Mucosa of descending colon (tissue), 3 donors: Measurements from ENCODE around the gene LIMCH1. TPM values are rescaled to one million over a fixed set of nuclear protein-coding genes. Genes with fewer than 3 reads are reported as not detected.

Experiments used
- ATAC-seq: fragments of 200-7000 bp; cut with Tn5 transposase; one replicate; pipeline ENCODE4 v1.9.1; 2020; ENCODE audit warnings: mild to moderate bottlenecking, moderate library complexity
- DNase-seq, 3 donors: peaks; one replicate each; pipeline ENCODE4 v3.0.0-alpha.2; 2020
- H3K36me3 ChIP-seq: fragments of 200-600 bp; one replicate; pipeline ENCODE4 v1.8.0; 2021; ENCODE audit warnings: low read depth, mild to moderate bottlenecking
- H3K4me1 ChIP-seq: fragments of 200-600 bp; one replicate; pipeline ENCODE4 v1.8.0; 2021; ENCODE audit warnings: low read depth, mild to moderate bottlenecking
- H3K4me3 ChIP-seq: fragments of 200-600 bp; one replicate; pipeline ENCODE4 v1.8.0; 2021; ENCODE audit warnings: mild to moderate bottlenecking
- H3K9me3 ChIP-seq: fragments of 200-600 bp; one replicate; pipeline ENCODE4 v1.8.0; 2021; ENCODE audit warnings: mild to moderate bottlenecking
- CTCF ChIP-seq: fragments of 200-600 bp; IDR thresholded peaks from one replicate; pipeline ENCODE4 v1.8.0; 2022; ENCODE audit warnings: antibody characterized with exemption, mild to moderate bottlenecking
- intact Hi-C, 2 donors: fragments of 100-400 bp; cut with DNase I in 1 of 2; cut with micrococcal nuclease in 1 of 2; formaldehyde crosslinking; loops; one replicate each; pipeline versions ENCODE4 v1.11.0 to v1.11.1; 2022; cut with DNase I, micrococcal nuclease
- total RNA-seq, 3 donors: library from RNA; stranded (reverse); fragmentation: NEBNext Ultra II Directional in 2 of 3; extraction: Animal tissue kit (Norgen Biotek cat#: 25700) in 2 of 3; gene quantifications; one replicate each; pipeline versions ENCODE4 v1.2.1 to v1.2.4, GENCODE V29; 2021 to 2023
- donor health status: DM: no; HTN: no; CAD: no; lungs with moderate emphysema.
- donor health status: DM: no; HTN: no; CAD: no.
- donor health status: DM: no; HTN: yes; CAD: no.

LIMCH1 gene
- total RNA-seq, 3 donors from 2014 or later: 9.2 to 15.7 (median 9.6) TPM

GRCh38 chr4:41611124-41611838 lies 73.3 kb downstream of the LIMCH1 start:
- Histone ChIP-seq H3K36me3 (no peaks in the 10 kb centered on the region), H3K9me3 (no peaks in the 10 kb centered on the region), H3K4me1 (peaks cover 19% of the 10 kb centered on the region), H3K4me3 (no peak overlapping the region)
- ATAC-seq: peak; percentile 65
- no peak for DNase-seq
- intact Hi-C loops: no loop called here
- no peak for TF ChIP-seq CTCF

- no peaks in the 10 kb centered on the region for H3K36me3 ChIP-seq
- DNase-seq: peak; percentile 47 to 79 (median 55)
- no peak overlapping the region for H3K4me3 ChIP-seq
Observed at GRCh38 chr4:41611881-41612871, 74.2 kb downstream of the LIMCH1 start.

GRCh38 chr4:41613386-41613785 lies 75.4 kb downstream of the LIMCH1 start:
- DNase-seq (no peak), ATAC-seq (no peak)
- Histone ChIP-seq H3K36me3 (no peaks in the 10 kb centered on the region), H3K4me3 (no peak overlapping the region), H3K4me1 (peaks cover 19% of the 10 kb centered on the region), H3K9me3 (no peaks in the 10 kb centered on the region)
- TF ChIP-seq CTCF: no peak
- intact Hi-C loops: no loop called here

More at GRCh38 chr4:41611881-41612871, 74.2 kb downstream of the LIMCH1 start:
- TF ChIP-seq CTCF: no peak
- H3K4me1 ChIP-seq: peaks cover 19% of the 10 kb centered on the region
- intact Hi-C loops: no loop called here
- ATAC-seq: peak; percentile 87
- H3K9me3 ChIP-seq: no peaks in the 10 kb centered on the region

GRCh38 chr4:41613821-41614220 lies 75.9 kb downstream of the LIMCH1 start:
- peak; percentile 50 for ATAC-seq
- no peaks in the 10 kb centered on the region for H3K36me3 ChIP-seq
- peaks cover 19% of the 10 kb centered on the region for H3K4me1 ChIP-seq
- intact Hi-C loops: no loop called here
- DNase-seq: no peak
- H3K4me3 ChIP-seq: no peak overlapping the region
- TF ChIP-seq CTCF: no peak
- no peaks in the 10 kb centered on the region for H3K9me3 ChIP-seq

GRCh38 chr4:41614519-41614918 lies 76.6 kb downstream of the LIMCH1 start:
- no peak overlapping the region for H3K4me3 ChIP-seq

More at GRCh38 chr4:41614519-41614918, 76.6 kb downstream of the LIMCH1 start:
- no peaks in the 10 kb centered on the region for H3K9me3 ChIP-seq
- no peaks in the 10 kb centered on the region for H3K36me3 ChIP-seq
- ATAC-seq (no peak), DNase-seq (no peak)
- peaks cover 19% of the 10 kb centered on the region for H3K4me1 ChIP-seq
- intact Hi-C loops: no loop called here
- TF ChIP-seq CTCF: no peak
